HCT116 (cell line): ENCODE data around the gene PANX3.

Source experiments
- CEBPB ChIP-seq: IDR thresholded peaks from 2 replicates; pipeline ENCODE4 v1.6.1; 2012; ENCODE audit warnings: low read depth
- EZH2 ChIP-seq: fragments of 200-600 bp; sonication (generic); IDR thresholded peaks from 2 replicates; pipeline ENCODE4 v1.6.1; 2017; ENCODE audit warnings: antibody characterized with exemption, mixed run types
- EZH2phosphoT487 ChIP-seq: fragments of 200-600 bp; IDR thresholded peaks from 2 replicates; pipeline ENCODE4 v1.6.1; 2018; ENCODE audit warnings: antibody characterized with exemption, borderline replicate concordance
- POLR2A ChIP-seq: IDR thresholded peaks from 2 replicates; pipeline ENCODE4 v1.7.0; 2011; ENCODE audit warnings: borderline replicate concordance; ENCODE audit not compliant: insufficient read depth, insufficient read length; ENCODE audit errors: extremely low read depth
- POLR2AphosphoS5 ChIP-seq: IDR thresholded peaks from 2 replicates; pipeline ENCODE4 v1.6.1; 2011; ENCODE audit warnings: mild to moderate bottlenecking, low read depth, low read length, moderate library complexity
- RAD21 ChIP-seq: IDR thresholded peaks from 2 replicates; pipeline ENCODE4 v1.6.1; 2012; ENCODE audit warnings: low read depth, mild to moderate bottlenecking
- SIN3A ChIP-seq: IDR thresholded peaks from 2 replicates; pipeline ENCODE4 v1.6.1; 2012; ENCODE audit warnings: low read depth
- SRF ChIP-seq: IDR thresholded peaks from 2 replicates; pipeline ENCODE4 v1.6.1; 2012; ENCODE audit warnings: low read depth
- TCF7L2 ChIP-seq: IDR thresholded peaks from 2 replicates; pipeline ENCODE4 v1.7.0; 2011; ENCODE audit warnings: borderline replicate concordance, inconsistent platforms; ENCODE audit not compliant: insufficient read depth, insufficient read length; ENCODE audit errors: extremely low read depth
- ZFX ChIP-seq: fragments of 450-650 bp; IDR thresholded peaks from 2 replicates; pipeline ENCODE4 v1.6.1; 2017
- ZNF274 ChIP-seq: fragments of 200-500 bp; sonication (Bioruptor generic); IDR thresholded peaks from 2 replicates; pipeline ENCODE4 v1.6.1; 2014; ENCODE audit warnings: mild to moderate bottlenecking, low read depth, low read length, inconsistent platforms
- TF ChIP-seq, protein P1 (sequence below), 3 experiments: fragments of 200-600 bp in 1 of 3; sonication (generic) in 1 of 3; IDR thresholded peaks in 2 of 3; conservative IDR thresholded peaks in 1 of 3; 2 replicates each; pipeline ENCODE4 v1.5.1; 2012 to 2017; ENCODE audit warnings: low read depth in 2 of 3, low read length in 2 of 3, antibody characterized with exemption in 1 of 3, borderline replicate concordance in 1 of 3, control low read depth in 1 of 3, mild to moderate bottlenecking in 1 of 3, mixed read lengths in 1 of 3, mixed run types in 1 of 3, moderate library complexity in 1 of 3; ENCODE audit not compliant: insufficient read depth in 1 of 3
- TF ChIP-seq, protein P2 (sequence below): IDR thresholded peaks from 2 replicates; pipeline ENCODE4 v1.6.1; 2011; ENCODE audit warnings: mild to moderate bottlenecking, low read length, moderate library complexity; ENCODE audit not compliant: insufficient replicate concordance; ENCODE audit errors: extremely low read depth
- TF ChIP-seq, protein P3 (sequence below): IDR thresholded peaks from 2 replicates; pipeline ENCODE4 v1.6.1; 2012

DNA sequence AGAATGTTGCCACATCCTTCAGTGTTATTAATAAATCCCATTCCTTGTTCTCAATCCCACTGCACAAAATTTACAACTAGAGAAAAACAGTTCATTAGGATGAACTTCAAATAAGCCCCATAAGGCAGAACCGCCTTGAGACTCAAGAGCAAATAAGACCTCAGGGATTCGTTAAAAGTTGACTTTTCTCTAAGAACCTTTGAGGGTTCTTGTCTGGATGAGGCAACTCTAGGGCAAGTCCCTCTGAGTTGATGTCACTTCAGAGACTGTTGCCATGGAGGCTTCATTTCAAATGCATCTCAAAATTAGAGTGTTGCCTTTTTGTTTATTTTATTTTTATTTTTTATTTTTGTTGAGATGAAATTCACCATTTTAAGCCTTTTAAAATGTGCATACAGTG, 19.8 kb upstream of the PANX3 start:
- TF ChIP-seq TCF7L2 (no peak), CEBPB (no peak), POLR2A (no peak), EZH2phosphoT487 (no peak), ZFX (no peak), EZH2 (no peak), SIN3A (no peak), POLR2AphosphoS5 (no peak), RAD21 (no peak), ZNF274 (no peak), SRF (no peak)
- TF ChIP-seq, protein P1, sequence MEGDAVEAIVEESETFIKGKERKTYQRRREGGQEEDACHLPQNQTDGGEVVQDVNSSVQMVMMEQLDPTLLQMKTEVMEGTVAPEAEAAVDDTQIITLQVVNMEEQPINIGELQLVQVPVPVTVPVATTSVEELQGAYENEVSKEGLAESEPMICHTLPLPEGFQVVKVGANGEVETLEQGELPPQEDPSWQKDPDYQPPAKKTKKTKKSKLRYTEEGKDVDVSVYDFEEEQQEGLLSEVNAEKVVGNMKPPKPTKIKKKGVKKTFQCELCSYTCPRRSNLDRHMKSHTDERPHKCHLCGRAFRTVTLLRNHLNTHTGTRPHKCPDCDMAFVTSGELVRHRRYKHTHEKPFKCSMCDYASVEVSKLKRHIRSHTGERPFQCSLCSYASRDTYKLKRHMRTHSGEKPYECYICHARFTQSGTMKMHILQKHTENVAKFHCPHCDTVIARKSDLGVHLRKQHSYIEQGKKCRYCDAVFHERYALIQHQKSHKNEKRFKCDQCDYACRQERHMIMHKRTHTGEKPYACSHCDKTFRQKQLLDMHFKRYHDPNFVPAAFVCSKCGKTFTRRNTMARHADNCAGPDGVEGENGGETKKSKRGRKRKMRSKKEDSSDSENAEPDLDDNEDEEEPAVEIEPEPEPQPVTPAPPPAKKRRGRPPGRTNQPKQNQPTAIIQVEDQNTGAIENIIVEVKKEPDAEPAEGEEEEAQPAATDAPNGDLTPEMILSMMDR (IDR thresholded peaks at IDR 0.05 in 2 of 3, conservative IDR thresholded peaks at IDR 0.05 in 1 of 3; ENCODE audit: borderline replicate concordance in 1 of 3, insufficient read depth in 1 of 3, low read depth in 2 of 3, low read length in 2 of 3): no peak
- TF ChIP-seq, protein P2, sequence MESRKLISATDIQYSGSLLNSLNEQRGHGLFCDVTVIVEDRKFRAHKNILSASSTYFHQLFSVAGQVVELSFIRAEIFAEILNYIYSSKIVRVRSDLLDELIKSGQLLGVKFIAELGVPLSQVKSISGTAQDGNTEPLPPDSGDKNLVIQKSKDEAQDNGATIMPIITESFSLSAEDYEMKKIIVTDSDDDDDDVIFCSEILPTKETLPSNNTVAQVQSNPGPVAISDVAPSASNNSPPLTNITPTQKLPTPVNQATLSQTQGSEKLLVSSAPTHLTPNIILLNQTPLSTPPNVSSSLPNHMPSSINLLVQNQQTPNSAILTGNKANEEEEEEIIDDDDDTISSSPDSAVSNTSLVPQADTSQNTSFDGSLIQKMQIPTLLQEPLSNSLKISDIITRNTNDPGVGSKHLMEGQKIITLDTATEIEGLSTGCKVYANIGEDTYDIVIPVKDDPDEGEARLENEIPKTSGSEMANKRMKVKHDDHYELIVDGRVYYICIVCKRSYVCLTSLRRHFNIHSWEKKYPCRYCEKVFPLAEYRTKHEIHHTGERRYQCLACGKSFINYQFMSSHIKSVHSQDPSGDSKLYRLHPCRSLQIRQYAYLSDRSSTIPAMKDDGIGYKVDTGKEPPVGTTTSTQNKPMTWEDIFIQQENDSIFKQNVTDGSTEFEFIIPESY: no peak
- TF ChIP-seq, protein P3, sequence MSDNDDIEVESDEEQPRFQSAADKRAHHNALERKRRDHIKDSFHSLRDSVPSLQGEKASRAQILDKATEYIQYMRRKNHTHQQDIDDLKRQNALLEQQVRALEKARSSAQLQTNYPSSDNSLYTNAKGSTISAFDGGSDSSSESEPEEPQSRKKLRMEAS: no peak
